ENCODE measurements around the gene IQCB1.
"Not testable (repeated sequence)": the region's sequence is repeated elsewhere in the genome, so short reads cannot be mapped to it uniquely, and the experiment has no call there.

IQCB1 gene

DNA sequence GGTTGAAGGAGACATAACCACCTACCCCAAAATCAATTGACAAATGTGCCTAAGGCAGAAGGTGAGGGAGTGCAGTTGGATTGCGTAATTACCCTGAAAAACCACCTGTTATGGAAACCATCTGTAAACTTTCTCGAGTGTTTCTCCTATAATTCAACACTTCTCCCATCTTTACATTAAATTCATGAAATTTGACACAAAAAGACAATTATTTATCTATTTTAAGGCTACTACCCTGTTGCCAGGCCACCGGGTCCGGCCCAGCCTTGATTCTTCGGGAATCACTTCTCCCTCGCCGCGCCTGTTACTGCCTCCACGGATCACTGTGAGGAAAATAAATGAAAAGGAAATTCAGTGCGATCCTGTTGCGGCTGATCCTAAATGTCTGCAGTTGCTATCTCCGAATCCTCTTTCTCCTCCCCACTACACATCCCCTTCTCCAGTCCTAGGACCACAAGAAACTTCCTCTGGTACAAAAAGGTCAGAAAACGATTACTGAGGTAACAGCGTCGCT lies 646 bp downstream of the IQCB1 start:
- Mint-ChIP-seq H3K4me3 (peak overlapping the region; percentile 96), H3K4me1 (ENCODE audit: low read depth) (peaks cover 63% of the 10 kb centered on the region), H3K36me3 (ENCODE audit: low read depth) (peaks cover 51% of the 10 kb centered on the region), H3K9me3 (no peaks in the 10 kb centered on the region), H3K27ac (peak overlapping the region; percentile 94), H3K27me3 (no peaks in the 10 kb centered on the region)

DNA sequence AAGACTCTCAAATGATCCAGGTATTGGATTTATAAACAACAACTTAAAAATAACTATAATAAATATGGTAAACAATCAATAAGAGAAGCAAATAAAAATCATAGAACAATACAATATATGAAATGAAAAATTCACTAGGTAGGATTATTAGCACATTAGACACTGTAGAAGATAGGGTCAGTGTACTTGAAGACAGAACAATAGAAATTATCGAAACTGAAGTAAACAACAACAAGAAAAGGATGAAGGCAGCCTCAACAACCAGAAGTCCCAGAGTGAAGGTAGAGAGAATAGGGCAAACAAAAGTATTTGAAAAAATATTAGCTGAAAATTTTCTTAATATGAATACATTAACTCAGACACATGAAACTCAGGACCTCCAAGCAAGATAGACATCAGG lies 11.9 kb downstream of the IQCB1 start:
- no peaks in the 10 kb centered on the region for H3K27me3 Mint-ChIP-seq
- H3K36me3 Mint-ChIP-seq (ENCODE audit: low read depth), result peaks cover 85% of the 10 kb centered on the region
- peaks cover 9% of the 10 kb centered on the region for H3K9me3 Mint-ChIP-seq
- peaks cover 35% of the 10 kb centered on the region for H3K4me1 Mint-ChIP-seq (ENCODE audit: low read depth)
- no peak overlapping the region for H3K4me3 Mint-ChIP-seq
- H3K27ac Mint-ChIP-seq, result no peak overlapping the region

DNA sequence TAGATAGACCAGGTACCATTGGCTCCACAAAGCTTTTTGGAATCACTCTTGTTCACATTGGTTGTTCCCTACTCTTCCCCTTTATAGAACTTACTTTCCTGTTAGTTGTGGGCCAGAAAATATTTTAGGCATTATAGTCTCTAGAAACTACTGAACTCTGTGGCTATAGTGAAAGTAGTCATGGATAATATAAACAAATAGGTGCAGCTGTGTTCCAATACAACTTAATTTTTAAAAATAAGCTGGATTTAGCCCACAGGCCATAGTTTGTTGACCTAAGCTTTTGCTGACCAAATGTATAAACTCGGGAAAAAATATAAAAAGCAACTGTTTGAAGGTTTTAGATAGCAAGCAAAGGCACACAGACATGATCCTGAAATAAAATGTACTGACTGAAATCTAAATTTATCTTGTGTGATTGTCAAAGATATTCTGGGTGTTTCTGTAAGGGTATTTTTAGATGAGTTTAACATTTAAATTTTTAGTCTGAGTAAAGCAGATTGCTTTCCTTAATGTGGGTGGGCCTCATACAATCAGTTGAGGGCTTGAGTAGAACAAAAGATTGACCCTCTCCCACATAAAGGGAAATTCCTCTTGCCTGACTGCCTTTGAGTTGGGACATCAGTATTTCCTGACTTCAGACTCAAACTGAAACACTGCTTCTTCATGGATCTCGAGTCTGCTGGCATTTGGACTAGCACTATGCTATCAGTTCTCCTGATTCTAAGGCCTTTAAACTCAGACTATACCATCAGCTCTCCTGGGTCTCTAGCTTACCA lies 13.2 kb downstream of the IQCB1 start:
- H3K27ac Mint-ChIP-seq, result no peak overlapping the region
- H3K4me1 Mint-ChIP-seq (ENCODE audit: low read depth), result peaks cover 45% of the 10 kb centered on the region
- H3K4me3 Mint-ChIP-seq, result no peak overlapping the region
- peaks cover 83% of the 10 kb centered on the region for H3K36me3 Mint-ChIP-seq (ENCODE audit: low read depth)
- peaks cover 9% of the 10 kb centered on the region for H3K9me3 Mint-ChIP-seq
- H3K27me3 Mint-ChIP-seq, result no peaks in the 10 kb centered on the region

DNA sequence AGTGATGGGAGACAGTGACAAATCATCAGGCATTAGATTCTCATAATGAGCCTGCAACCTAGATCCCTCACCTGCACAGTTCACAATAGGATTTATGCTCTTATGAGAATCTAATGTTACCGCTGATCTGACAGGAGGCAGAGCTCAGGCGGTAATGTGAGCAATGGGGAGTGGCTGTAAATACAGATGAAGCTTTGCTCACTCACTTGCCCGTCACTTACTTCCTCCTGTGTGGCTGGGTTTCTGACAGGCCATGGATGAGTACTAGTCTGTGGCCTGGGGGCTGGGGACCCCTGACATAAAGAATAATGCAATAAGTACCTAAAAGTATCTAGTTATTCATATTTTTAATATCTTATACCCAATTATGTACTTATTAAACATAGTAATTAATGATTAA lies 15.6 kb downstream of the IQCB1 start:
- H3K4me1 Mint-ChIP-seq (ENCODE audit: low read depth), result peaks cover 65% of the 10 kb centered on the region
- H3K27ac Mint-ChIP-seq, result no peak overlapping the region
- peaks cover 84% of the 10 kb centered on the region for H3K36me3 Mint-ChIP-seq (ENCODE audit: low read depth)
- H3K9me3 Mint-ChIP-seq, result peaks cover 14% of the 10 kb centered on the region
- no peak overlapping the region for H3K4me3 Mint-ChIP-seq
- H3K27me3 Mint-ChIP-seq, result no peaks in the 10 kb centered on the region

DNA sequence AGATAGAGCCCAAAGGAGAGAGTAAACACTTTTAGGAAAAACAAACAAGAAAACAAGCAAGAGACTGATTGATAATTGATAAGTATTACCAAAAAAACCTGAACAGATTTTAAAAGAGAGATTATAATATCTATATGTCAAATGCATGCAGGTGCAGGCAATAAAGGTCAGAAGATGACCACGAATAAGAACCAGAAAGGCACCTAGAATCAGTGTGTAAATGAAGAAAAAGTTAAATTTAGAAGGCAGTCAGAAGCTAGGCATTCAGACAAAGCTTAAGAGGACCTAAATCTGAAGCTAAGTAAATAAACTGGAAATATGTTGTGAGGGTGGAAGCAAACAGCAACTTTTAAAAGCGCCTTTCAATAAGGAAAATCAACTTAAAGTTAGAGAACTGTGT lies 16.3 kb downstream of the IQCB1 start:
- Mint-ChIP-seq H3K4me3 (no peak overlapping the region), H3K27ac (no peak overlapping the region), H3K9me3 (peaks cover 14% of the 10 kb centered on the region), H3K4me1 (ENCODE audit: low read depth) (peaks cover 72% of the 10 kb centered on the region), H3K27me3 (no peaks in the 10 kb centered on the region), H3K36me3 (ENCODE audit: low read depth) (peaks cover 84% of the 10 kb centered on the region)

DNA sequence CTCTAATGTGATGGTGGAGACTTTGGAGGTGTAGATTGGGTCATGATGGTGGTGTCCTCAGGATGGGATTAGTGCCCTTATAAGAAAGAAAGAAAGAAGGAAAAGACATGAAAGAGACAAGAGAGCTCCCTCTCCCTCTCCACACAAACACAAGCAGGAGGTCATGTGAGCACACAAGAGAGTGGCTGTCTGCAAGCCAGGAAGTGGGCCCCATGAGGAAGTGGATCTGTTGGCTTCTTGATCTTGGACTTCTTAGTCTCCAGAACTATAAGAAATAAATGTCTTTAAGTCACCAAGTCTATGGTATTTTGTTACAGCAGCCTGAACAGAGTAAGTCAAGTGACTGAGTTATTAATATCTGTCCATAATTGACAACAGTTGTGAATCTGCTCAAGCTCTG lies 17.1 kb downstream of the IQCB1 start:
- no peak overlapping the region for H3K4me3 Mint-ChIP-seq
- H3K9me3 Mint-ChIP-seq, result peaks cover 7% of the 10 kb centered on the region
- H3K4me1 Mint-ChIP-seq (ENCODE audit: low read depth), result peaks cover 72% of the 10 kb centered on the region
- no peaks in the 10 kb centered on the region for H3K27me3 Mint-ChIP-seq
- H3K27ac Mint-ChIP-seq, result no peak overlapping the region
- peaks cover 82% of the 10 kb centered on the region for H3K36me3 Mint-ChIP-seq (ENCODE audit: low read depth)

DNA sequence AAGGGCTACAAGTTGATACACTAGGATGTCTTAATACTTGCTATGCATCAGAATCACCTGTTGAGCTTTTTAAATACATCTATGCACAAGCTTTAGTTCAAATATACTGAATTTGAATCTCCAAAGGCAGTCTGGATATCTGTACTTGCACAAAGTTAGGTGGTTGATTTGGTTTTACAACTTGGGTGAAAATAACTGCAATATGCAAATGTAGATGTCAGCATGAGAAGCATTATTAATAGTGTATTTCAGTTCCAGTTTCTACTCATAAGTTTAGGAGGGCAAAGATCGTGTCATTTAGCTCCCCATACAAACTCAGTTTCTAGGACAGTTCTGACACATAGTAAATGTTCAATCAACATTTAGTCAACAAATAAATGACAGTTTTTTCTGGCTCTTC lies 25.6 kb downstream of the IQCB1 start:
- Mint-ChIP-seq H3K4me3 (no peak overlapping the region), H3K9me3 (no peaks in the 10 kb centered on the region), H3K27ac (no peak overlapping the region), H3K36me3 (ENCODE audit: low read depth) (peaks cover 71% of the 10 kb centered on the region), H3K4me1 (ENCODE audit: low read depth) (peaks cover 41% of the 10 kb centered on the region), H3K27me3 (no peaks in the 10 kb centered on the region)

DNA sequence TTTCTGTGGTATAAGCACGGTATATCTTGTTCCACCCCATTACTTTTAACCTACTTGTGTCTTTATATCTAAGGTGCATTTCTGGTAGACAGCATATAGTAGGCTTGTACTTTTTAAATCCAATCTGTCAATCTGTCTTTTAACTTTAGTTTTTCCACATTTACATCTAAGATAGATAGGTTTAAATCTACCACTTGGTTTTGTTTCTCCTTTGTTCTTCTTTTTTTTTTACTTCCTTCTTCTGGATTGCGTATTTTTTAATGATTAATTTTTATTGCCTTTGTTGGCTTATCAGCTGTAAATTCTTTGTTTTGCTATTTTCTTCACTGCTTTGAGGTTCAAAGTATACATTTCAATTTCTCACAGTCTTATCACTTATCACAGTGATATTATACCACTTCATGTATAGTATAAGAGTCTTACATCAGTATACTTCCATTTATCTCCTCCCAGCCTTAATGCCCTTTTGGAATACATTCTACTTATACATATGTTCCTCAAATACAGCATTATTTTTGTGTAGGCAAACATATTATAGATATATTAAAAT lies 31.0 kb downstream of the IQCB1 start:
- H3K36me3 Mint-ChIP-seq (ENCODE audit: low read depth), result peaks cover 72% of the 10 kb centered on the region
- H3K4me3 Mint-ChIP-seq, result no peak overlapping the region
- no peaks in the 10 kb centered on the region for H3K27me3 Mint-ChIP-seq
- H3K4me1 Mint-ChIP-seq (ENCODE audit: low read depth), result peaks cover 39% of the 10 kb centered on the region
- H3K9me3 Mint-ChIP-seq, result no peaks in the 10 kb centered on the region
- H3K27ac Mint-ChIP-seq, result no peak overlapping the region

DNA sequence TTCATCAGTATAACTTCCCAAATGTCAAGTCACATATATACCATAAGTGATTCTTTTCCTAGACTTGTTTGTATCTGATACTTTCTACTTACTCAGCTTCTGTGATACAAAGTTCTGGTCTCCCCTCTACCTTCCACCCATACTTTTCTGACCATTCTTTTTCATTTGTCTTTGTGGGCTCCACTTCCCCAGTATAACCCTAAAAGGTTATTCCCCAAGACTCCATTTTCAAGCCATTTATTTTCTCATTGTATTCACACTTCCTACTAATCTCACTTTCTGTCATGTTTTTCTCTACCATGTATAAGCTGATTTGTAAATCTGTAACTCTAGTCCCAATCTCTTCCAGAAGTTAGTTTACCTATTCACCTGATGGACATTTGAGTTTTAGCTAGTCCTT lies 34.0 kb downstream of the IQCB1 start:
- H3K4me1 Mint-ChIP-seq (ENCODE audit: low read depth), result peaks cover 36% of the 10 kb centered on the region
- H3K27ac Mint-ChIP-seq, result peak overlapping the region; percentile 53
- no peak overlapping the region for H3K4me3 Mint-ChIP-seq
- H3K36me3 Mint-ChIP-seq (ENCODE audit: low read depth), result peaks cover 75% of the 10 kb centered on the region
- no peaks in the 10 kb centered on the region for H3K27me3 Mint-ChIP-seq
- H3K9me3 Mint-ChIP-seq, result no peaks in the 10 kb centered on the region

DNA sequence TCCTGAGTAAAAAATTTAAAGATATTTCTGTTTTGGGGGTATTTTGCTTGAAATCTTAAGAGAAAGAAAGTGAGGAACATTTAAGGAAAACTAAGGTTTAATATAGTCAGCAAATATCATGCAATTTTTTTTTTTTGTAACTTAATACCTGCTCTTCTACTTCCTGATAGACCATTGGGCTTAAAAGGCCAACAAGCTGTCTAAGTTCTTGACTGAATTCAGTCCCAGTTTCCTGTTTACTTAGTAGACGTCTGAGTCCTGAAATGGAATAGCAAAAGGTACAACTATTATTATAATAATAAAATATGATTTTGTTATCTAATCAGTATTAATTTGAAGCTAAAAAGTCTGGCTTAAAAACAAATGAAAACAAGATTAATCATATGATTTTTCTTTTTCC lies 37.9 kb downstream of the IQCB1 start:
- Mint-ChIP-seq H3K27ac (no peak overlapping the region), H3K4me3 (no peak overlapping the region), H3K9me3 (no peaks in the 10 kb centered on the region), H3K27me3 (no peaks in the 10 kb centered on the region), H3K36me3 (ENCODE audit: low read depth) (peaks cover 71% of the 10 kb centered on the region), H3K4me1 (ENCODE audit: low read depth) (peaks cover 34% of the 10 kb centered on the region)

DNA sequence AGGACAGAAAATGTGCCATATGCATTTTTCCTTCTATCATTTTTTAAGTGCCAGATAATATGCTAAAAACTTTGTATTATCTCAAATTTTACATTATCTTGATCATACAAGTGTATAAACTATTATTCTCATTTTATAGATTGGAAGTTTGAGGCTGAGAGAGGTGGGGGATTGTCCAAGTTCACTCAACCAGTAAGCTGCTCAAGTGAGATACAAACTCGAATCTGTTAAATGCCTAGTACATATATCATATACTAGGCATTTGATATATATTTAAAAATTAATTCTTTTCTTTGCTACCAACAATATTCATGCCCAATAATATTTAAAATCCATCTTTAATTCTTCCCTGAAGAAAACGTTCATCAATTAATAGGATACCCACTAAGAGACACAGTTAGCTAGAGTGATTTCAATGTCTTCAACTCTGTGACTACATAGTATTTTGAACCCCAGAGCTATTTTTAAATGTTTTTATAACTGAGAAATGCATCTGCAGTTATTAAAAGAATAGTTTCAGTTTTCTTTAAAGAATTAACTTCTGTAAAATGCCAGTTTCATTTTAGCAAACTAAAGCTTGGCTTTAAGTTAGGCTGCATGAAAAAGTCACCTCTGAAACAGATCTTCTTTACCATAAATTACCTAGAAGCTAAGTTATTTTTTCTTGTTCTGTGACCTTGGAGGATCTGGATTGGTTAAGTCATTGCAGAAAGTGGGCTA lies 40.4 kb downstream of the IQCB1 start:
- Mint-ChIP-seq H3K27ac (no peak overlapping the region), H3K4me1 (ENCODE audit: low read depth) (peaks cover 22% of the 10 kb centered on the region), H3K9me3 (no peaks in the 10 kb centered on the region), H3K4me3 (no peak overlapping the region), H3K36me3 (ENCODE audit: low read depth) (peaks cover 68% of the 10 kb centered on the region), H3K27me3 (no peaks in the 10 kb centered on the region)

DNA sequence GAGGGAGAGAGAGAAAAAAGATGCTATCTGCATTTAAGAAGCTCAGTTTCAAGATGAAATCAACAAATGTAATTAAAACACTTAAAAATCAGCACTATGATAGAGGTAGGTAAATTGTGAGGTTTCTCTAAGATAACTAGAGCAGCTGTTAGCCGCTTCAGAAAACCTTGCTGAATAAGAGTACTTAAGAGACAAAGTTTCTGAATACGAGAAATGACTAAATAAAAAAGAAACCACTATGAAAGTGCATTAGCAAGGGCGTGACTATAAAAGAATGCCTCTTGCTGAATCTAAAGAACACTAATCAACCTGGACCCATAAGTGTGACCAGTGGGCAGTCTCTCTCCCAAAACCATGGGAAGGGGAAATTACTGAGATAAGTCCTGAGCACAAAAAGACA lies 41.8 kb downstream of the IQCB1 start:
- Mint-ChIP-seq H3K27ac (peak overlapping the region; percentile 63), H3K4me3 (peak overlapping the region; percentile 26), H3K27me3 (no peaks in the 10 kb centered on the region), H3K9me3 (no peaks in the 10 kb centered on the region), H3K36me3 (ENCODE audit: low read depth) (peaks cover 72% of the 10 kb centered on the region), H3K4me1 (ENCODE audit: low read depth) (peaks cover 22% of the 10 kb centered on the region)

DNA sequence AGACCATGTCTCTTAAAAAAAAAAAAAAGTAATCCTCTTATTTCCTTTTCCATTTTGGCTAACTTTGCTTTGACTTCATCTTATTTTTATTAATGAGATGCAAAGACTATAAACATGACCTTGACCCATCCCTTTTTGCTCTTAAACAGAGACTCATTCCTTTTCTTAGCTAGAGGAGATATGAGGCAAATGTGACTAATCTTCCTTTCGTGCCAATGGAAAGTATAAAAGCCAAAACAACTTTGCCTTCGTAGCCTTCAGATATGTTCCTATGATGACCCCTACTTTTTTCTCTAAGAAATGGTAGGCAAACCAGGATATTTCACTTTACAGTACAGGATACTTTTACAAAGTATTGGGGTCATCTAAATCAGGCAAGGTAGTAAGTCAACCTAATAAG lies 48.4 kb downstream of the IQCB1 start:
- no peak overlapping the region for H3K4me3 Mint-ChIP-seq
- no peak overlapping the region for H3K27ac Mint-ChIP-seq
- no peaks in the 10 kb centered on the region for H3K9me3 Mint-ChIP-seq
- no peaks in the 10 kb centered on the region for H3K27me3 Mint-ChIP-seq
- peaks cover 83% of the 10 kb centered on the region for H3K36me3 Mint-ChIP-seq (ENCODE audit: low read depth)
- no peaks in the 10 kb centered on the region for H3K4me1 Mint-ChIP-seq (ENCODE audit: low read depth)

DNA sequence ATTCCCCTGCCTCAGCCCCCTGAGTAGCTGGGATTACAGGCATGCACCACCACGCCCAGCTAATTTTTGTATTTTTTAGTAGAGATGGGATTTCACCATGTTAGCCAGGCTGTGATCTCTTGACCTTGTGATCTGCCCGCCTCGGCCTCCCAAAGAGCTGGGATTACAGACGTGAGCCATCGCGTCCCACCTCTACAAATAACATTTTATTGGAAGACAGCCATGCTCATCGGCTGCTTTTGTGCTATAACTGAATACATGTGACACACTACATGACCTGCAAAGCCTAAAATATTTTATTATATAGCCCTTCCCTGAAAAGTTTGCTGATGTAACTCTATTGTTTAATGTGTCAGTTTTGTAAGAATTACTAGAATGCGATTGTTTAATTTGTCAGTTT lies 52.1 kb downstream of the IQCB1 start:
- H3K4me3 Mint-ChIP-seq; H3K9me3 Mint-ChIP-seq; H3K27me3 Mint-ChIP-seq; H3K27ac Mint-ChIP-seq; H3K4me1 Mint-ChIP-seq (ENCODE audit: low read depth): not testable (repeated sequence)
- H3K36me3 Mint-ChIP-seq (ENCODE audit: low read depth), result peaks cover 91% of the 10 kb centered on the region

DNA sequence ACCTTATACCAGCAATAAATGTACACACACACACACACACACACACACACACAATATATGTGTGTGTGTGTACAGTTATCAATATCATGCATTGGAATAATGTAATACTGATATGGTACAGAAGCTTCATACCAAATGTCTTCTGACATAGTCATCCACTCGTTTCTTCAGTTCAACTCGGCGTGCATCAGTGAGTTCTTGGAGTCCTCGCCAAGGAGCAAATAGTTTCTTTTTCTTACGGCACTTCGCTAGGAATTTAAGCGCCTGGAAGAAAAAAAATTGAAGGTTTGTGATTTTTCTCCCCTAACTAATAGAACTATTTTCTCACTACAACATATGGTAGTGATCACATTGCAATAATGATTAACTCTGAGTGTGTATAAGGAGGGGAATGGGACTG lies 53.2 kb downstream of the IQCB1 start:
- peaks cover 92% of the 10 kb centered on the region for H3K36me3 Mint-ChIP-seq (ENCODE audit: low read depth)
- H3K27ac Mint-ChIP-seq, result no peak overlapping the region
- no peaks in the 10 kb centered on the region for H3K9me3 Mint-ChIP-seq
- H3K27me3 Mint-ChIP-seq, result no peaks in the 10 kb centered on the region
- no peaks in the 10 kb centered on the region for H3K4me1 Mint-ChIP-seq (ENCODE audit: low read depth)
- no peak overlapping the region for H3K4me3 Mint-ChIP-seq
